ENCODE data around the gene CCDC201.
"Not testable (repeated sequence)": the region's sequence is repeated elsewhere in the genome, so short reads cannot be mapped to it uniquely, and the experiment has no call there.

The CCDC201 gene

GRCh38 chr7:45874408-45875131 lies 1.7 kb upstream of the CCDC201 start:
- no peak for DNase-seq (ENCODE audit: low spot score)

GRCh38 chr7:45873355-45873754 lies 473 bp upstream of the CCDC201 start:
- DNase-seq (ENCODE audit: low spot score), result no peak

DNA sequence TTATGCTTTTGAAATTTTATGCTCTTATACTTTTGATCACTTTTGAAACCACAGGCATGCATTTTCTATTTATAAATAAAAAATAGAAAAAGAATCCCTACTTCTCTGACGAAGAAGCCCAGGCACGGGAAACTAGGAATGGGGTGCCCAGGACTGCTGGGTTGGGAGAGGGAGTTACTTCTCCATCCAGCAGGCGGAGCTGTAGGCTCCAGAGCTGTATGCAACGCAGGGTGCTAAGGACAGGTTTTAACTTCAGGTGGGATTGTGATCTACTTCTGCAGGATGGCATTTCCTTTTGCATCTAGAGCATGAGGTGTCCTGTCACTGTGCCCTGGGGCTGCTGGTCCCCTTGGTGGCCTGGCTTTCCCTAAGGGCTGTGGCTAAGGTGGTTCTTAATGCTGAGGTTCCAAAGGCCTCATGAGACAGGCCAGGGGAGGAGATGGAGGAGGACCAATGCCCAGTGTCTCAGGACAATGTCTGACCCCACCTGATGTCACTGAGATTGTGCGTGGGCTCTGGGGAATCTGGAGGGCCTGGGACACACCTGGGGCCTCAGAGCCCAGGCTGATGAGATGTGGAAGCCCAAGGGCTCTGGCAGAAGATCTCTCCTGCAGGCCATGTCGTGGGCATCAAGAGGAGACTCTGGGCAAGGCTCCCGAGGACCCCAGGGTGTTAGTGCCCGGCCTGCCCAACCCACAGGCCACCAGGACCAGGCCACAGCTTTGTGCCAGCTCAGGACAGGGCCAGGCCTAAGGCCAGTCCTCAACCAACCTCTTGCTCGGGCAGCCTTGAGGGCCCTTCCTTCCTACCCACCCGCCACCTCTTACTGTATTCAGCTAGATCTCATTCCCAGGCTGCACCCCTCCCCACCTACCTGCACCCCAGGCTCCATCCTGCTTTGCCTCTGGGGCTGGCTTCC lies 507 bp downstream of the CCDC201 start:
- DNase-seq (ENCODE audit: low spot score), result no peak

DNA sequence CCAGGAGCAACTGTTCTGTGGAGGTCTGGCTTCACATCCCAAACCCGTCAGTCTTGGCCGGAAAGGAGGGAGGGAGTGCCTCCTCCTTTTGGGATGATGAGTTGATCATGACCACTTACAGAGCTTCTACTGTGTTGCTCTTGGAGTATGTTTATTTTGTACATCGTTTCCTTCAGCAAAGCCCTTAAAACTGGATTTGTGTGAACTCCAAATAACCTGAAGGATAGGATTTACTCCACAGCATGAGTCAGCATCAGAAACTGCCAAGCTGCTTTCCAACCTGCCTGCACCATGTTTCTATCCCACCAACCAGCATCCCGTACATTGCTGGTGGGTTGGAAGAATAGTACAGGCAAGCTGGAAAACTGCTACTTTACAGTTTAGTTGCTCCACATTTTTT lies 3.5 kb downstream of the CCDC201 start:
- no peak for DNase-seq (ENCODE audit: low spot score)

GRCh38 chr7:45867471-45867870 lies 5.4 kb downstream of the CCDC201 start:
- DNase-seq (ENCODE audit: low spot score), result no peak

- no peak for DNase-seq (ENCODE audit: low spot score)
These were observed 7.1 kb downstream of the CCDC201 start for GRCh38 chr7:45865594-45866410.

DNA sequence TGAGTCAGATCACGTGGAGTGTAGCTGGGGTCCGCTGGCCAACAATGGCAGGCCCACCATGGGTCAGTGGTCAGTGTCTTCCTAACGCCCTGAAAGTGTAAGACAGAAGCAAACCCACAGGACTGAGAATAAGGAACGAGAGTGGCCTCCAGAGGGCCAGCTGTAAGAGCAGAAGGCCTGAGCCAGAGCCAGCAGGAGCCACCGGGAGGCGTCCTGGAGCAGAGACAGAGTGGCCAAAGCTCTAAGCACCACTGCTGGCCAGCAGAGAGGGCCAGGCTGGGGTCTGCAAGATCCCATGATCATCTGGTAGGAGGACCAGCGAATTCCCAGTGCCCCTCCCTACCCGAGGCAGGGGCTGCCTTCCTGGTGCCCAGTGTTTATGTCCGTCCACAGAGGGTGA lies 9.2 kb downstream of the CCDC201 start:
- DNase-seq (ENCODE audit: low spot score), result no peak

- DNase-seq (ENCODE audit: low spot score), result not testable (repeated sequence)
These were observed 16.0 kb downstream of the CCDC201 start for GRCh38 chr7:45856888-45857287.

- DNase-seq (ENCODE audit: low spot score), result not testable (repeated sequence)
These were observed 17.2 kb downstream of the CCDC201 start for GRCh38 chr7:45855680-45856079.

- DNase-seq (ENCODE audit: low spot score), result not testable (repeated sequence)
These were observed 19.4 kb downstream of the CCDC201 start for GRCh38 chr7:45853491-45853890.

DNA sequence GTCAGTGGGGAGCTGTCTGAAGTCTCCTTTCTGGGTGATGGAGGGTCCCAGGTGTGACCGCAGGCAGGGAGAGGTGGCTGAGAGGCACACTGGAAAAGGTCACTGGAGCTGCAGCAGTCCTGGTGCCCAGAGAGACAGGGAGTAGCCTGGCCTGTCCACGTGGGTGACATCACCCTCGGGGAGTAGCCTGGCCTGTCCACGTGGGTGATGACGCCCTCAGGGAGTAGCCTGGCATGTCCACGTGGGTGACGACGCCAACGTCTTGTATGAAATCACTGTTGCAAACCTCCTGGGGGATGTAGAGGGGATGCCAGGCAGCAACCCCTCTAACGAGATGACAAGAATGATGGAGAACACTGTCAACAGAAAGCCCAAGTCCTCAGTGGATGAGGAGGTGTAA lies 19.9 kb downstream of the CCDC201 start:
- DNase-seq (ENCODE audit: low spot score), result not testable (repeated sequence)

GRCh38 chr7:45848734-45849133 lies 24.1 kb downstream of the CCDC201 start:
- not testable (repeated sequence) for DNase-seq (ENCODE audit: low spot score)

DNA sequence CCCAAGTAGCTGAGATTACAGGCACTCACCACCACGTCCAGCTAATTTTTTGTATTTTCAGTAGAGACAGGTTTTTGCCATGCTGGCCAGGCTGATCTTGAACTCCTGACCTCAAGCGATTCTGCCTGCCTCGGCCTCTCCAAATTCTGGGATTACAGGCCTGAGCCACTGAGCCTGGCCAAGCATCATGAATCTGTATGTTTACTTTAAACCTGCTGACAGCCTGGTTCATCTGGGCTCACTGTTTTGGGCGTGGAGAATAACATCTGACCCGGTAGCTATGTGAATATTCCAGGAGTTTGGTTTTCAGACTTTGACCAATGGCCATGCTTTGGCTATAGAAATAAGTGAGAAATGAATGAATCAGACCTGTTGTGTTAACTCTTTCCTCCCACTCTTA lies 26.3 kb downstream of the CCDC201 start:
- DNase-seq (ENCODE audit: low spot score), result not testable (repeated sequence)

GRCh38 chr7:45841926-45842717 lies 30.8 kb downstream of the CCDC201 start:
- DNase-seq (ENCODE audit: low spot score), result not testable (repeated sequence)

- not testable (repeated sequence) for DNase-seq (ENCODE audit: low spot score)
These were observed 34.0 kb downstream of the CCDC201 start for GRCh38 chr7:45838852-45839251.

GRCh38 chr7:45832433-45833177 lies 40.3 kb downstream of the CCDC201 start:
- DNase-seq (ENCODE audit: low spot score), result not testable (repeated sequence)

DNA sequence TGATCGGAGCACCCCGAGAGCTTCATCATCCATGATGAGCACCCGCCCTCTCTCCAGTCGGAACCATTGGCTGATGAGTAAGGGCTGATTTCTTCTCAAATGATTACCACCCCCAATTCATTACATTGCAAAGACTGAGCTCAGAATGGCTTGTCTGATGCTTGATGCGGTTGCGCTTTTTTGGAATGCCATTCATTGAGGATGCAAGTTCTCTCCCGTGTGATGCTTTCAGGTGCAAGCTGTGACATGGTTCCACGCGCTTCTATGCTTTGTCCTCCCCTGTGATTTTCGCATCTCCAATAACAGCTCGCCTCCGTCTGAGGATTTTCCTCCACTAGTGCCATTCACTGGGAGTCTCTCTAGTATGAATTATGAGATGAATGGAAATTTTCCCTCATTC lies 43.0 kb downstream of the CCDC201 start:
- not testable (repeated sequence) for DNase-seq (ENCODE audit: low spot score)

DNA sequence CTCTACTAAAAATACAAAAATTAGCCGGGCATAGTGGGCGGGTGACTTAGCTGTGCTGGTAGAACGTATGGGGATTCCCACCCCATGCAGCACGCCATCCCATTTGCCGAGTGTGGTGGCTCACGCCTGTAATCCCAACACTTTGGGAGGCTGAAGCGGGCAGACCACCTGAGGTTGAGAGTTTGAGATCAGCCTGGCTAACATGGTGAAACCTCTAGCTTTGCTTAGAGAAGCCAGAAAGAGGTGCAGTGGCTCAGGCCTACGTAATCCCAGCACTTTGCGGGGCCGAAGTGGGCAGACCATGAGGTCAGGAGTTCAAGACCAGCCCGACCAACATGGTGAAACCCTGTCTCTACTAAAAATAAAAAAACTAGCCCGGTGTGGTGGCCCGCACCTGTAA lies 45.2 kb downstream of the CCDC201 start:
- DNase-seq (ENCODE audit: low spot score), result not testable (repeated sequence)

- not testable (repeated sequence) for DNase-seq (ENCODE audit: low spot score)
These were observed 46.3 kb downstream of the CCDC201 start for GRCh38 chr7:45826550-45826949.

- not testable (repeated sequence) for DNase-seq (ENCODE audit: low spot score)
These were observed 54.1 kb downstream of the CCDC201 start for GRCh38 chr7:45818763-45819162.

DNA sequence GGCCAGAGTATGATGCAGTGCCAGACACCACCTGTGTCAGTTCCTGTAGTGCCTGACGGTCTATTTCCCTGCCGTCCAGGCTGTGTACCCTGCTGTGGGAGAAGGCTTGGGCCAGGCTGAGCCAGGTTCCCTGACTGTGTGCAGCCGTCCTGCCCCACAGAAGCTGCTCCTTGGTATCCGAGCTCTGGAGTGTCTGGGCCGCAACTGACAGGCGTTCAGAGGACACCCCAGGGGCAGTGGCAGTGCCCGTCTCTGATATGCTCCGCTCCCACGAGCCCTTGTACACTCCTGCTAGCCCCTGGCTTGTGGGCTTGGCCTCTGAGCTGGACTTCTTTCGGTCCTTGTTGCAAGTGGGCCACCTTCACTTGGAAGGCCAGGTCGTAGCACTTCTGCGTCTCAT lies 55.0 kb downstream of the CCDC201 start:
- DNase-seq (ENCODE audit: low spot score), result not testable (repeated sequence)

All from hematopoietic multipotent progenitor cell treated with erythropoietin and hydrocortisone succinate and interleukin-3 and kit ligand, for 15 days (in vitro differentiated cells).